ENCODE measurements around the gene YIF1B.

- TF ChIP-seq CTCF (IDR thresholded peaks at IDR 0.05; ENCODE audit: low read length) (no peak), EZH2phosphoT487 (IDR thresholded peaks at IDR 0.05; ENCODE audit: low read length) (no peak)
These were observed 47.8 kb downstream of the YIF1B start for GRCh38 chr19:38267761-38268483.

Measured in MM.1S (cell line).